Transverse colon (tissue), 4 donors: ENCODE results near the gene TCF7. TPM values are rescaled to one million over a fixed set of nuclear protein-coding genes. Genes with fewer than 3 reads are reported as not detected.

Experiments
- DNase-seq: peaks from one replicate; pipeline ENCODE4 v3.0.0-alpha.2; 2019
- H3K27ac ChIP-seq, 4 donors: fragments of 200-600 bp; sonication (generic); 2 replicates each; pipeline ENCODE4 v1.5.1; 2016 to 2018; ENCODE audit warnings: inconsistent platforms in 4 of 4
- H3K27me3 ChIP-seq: fragments of 200-600 bp; sonication (generic); 2 replicates; pipeline ENCODE4 v1.5.1; 2017; ENCODE audit warnings: inconsistent platforms
- H3K36me3 ChIP-seq, 4 donors: fragments of 200-600 bp; sonication (generic); 2 replicates each; pipeline ENCODE4 v1.5.1; 2017 to 2019; ENCODE audit warnings: inconsistent platforms in 4 of 4
- H3K4me1 ChIP-seq, 4 donors: fragments of 200-600 bp; sonication (generic); 2 replicates each; pipeline ENCODE4 v1.5.1; 2017 to 2020; ENCODE audit warnings: inconsistent platforms in 4 of 4
- H3K4me3 ChIP-seq, 4 donors: fragments of 200-600 bp; sonication (generic); 1 replicate in 1 of 4; 2 replicates in 3 of 4; pipeline versions ENCODE4 v1.5.1 to v1.6.1; 2017 to 2019; ENCODE audit warnings: inconsistent platforms in 4 of 4
- H3K9me3 ChIP-seq, 2 donors: fragments of 200-600 bp; sonication (generic); 2 replicates each; pipeline ENCODE4 v1.5.1; 2017 to 2019; ENCODE audit warnings: inconsistent platforms in 2 of 2
- CTCF ChIP-seq, 5 experiments: fragments of 200-600 bp in 3 of 5; fragments of 450-650 bp in 2 of 5; sonication (generic) in 3 of 5; IDR thresholded peaks; 1 replicate in 2 of 5; 2 replicates in 3 of 5; pipeline ENCODE4 v1.5.1; 2016 to 2017; ENCODE audit warnings: antibody characterized with exemption in 5 of 5, inconsistent platforms in 3 of 5, mild to moderate bottlenecking in 2 of 5, moderate library complexity in 1 of 5
- EP300 ChIP-seq: sonication (generic); formaldehyde crosslinking; IDR thresholded peaks from one replicate; pipeline ENCODE4 v1.6.1; 2017; ENCODE audit warnings: antibody characterized with exemption, low read depth
- POLR2A ChIP-seq: fragments of 450-650 bp; IDR thresholded peaks from one replicate; pipeline ENCODE4 v1.6.1; 2016; ENCODE audit warnings: antibody characterized with exemption, mild to moderate bottlenecking, moderate library complexity
- POLR2AphosphoS5 ChIP-seq, 3 donors: sonication (generic); formaldehyde crosslinking; IDR thresholded peaks; one replicate each; pipeline ENCODE4 v1.6.1; 2016; ENCODE audit warnings: antibody characterized with exemption in 3 of 3
- WGBS, 2 donors: methylation state at CpG; one replicate each; pipeline ENCODE4 v1.1.5; 2018; ENCODE audit warnings: low coverage in 1 of 2; 5-methylcytosine and 5-hydroxymethylcytosine counted together
- in situ Hi-C, 4 donors: fragments of 200-750 bp; cut with MboI; loops; one replicate each; pipeline versions ENCODE4 v1.15.0 to v1.15.1; 2017; ENCODE audit warnings: low sequenced_read_pairs in 3 of 4, low pct_ligation_motif_present in 1 of 4, low pct_unique_long_range_greater_than_20kb in 1 of 4
- intact Hi-C: fragments of 100-400 bp; cut with DNase I; formaldehyde crosslinking; loops from one replicate; pipeline ENCODE4 v1.15.1; 2023; ENCODE audit warnings: low total_unique reads
- total RNA-seq, 4 donors: library from RNA; depleted of rRNA; stranded (reverse); fragments of >200 nt; gene quantifications; one replicate each; pipeline ENCODE4 v1.1.0, GENCODE V29; 2016

Gene TCF7
- total RNA-seq, 4 donors from 2014 or later, result 0.60 to 7.1 (median 3.1) TPM

GRCh38 chr5:134171972-134172371, 57.5 kb downstream of the TCF7 start:
- in situ Hi-C loops, result no loop called here
- Histone ChIP-seq H3K27me3 (no peaks in the 10 kb centered on the region), H3K27ac (peak overlapping the region; percentile 23 to 72 (median 46)), H3K4me3 (no peak overlapping the region), H3K36me3 (peaks cover 0 to 56% (median 11%) of the 10 kb centered on the region in 4 donors), H3K4me1 (peaks cover 6 to 41% (median 25%) of the 10 kb centered on the region in 4 donors), H3K9me3 (no peaks in the 10 kb centered on the region)
- peak in 2 of 3 donors; percentile 9 to 69 for TF ChIP-seq POLR2AphosphoS5 (IDR thresholded peaks at IDR 0.05)
- TF ChIP-seq EP300, result no peak
- no peak for TF ChIP-seq POLR2A
- peak in 4 of 5 experiments; percentile 35 to 71 (median 36) for TF ChIP-seq CTCF (IDR thresholded peaks at IDR 0.05)
- peak; percentile 78 for DNase-seq
- intact Hi-C loops, result no loop called here
- 40 to 79% methylated on average over 4 of the region's 4 CpGs for WGBS, 2 donors

- Histone ChIP-seq H3K9me3 (no peaks in the 10 kb centered on the region), H3K27me3 (no peaks in the 10 kb centered on the region), H3K36me3 (peaks cover 0 to 26% (median 3%) of the 10 kb centered on the region in 4 donors), H3K27ac (peak overlapping the region; percentile 95 to 99 (median 98)), H3K4me1 (peaks cover 14 to 54% (median 34%) of the 10 kb centered on the region in 4 donors), H3K4me3 (peak overlapping the region; percentile 68 to 96 (median 78))
- intact Hi-C loops, result no loop called here
- no peak for TF ChIP-seq EP300
- DNase-seq, result no peak
- WGBS, 2 donors, result 14% methylated on average over 10 of the region's 10 CpGs
- in situ Hi-C loops, result loop anchor here in 2 of 4 donors (25.0 kb wide), 2 partner anchors 387 to 412 kb away; no protein-coding TSS in a partner anchor
These were observed 60.7 kb downstream of the TCF7 start for GRCh38 chr5:134174841-134175839.

- Histone ChIP-seq H3K9me3 (no peaks in the 10 kb centered on the region), H3K27ac (peak overlapping the region; percentile 95 to 99 (median 98)), H3K36me3 (peaks cover 0 to 17% (median 0%) of the 10 kb centered on the region in 4 donors), H3K4me3 (peak overlapping the region; percentile 68 to 96 (median 78)), H3K4me1 (peaks cover 14 to 54% (median 34%) of the 10 kb centered on the region in 4 donors), H3K27me3 (no peaks in the 10 kb centered on the region)
- TF ChIP-seq CTCF (IDR thresholded peaks at IDR 0.05) (no peak), POLR2A (no peak), POLR2AphosphoS5 (IDR thresholded peaks at IDR 0.05) (no peak), EP300 (no peak)
- intact Hi-C loops, result no loop called here
- in situ Hi-C loops, result loop anchor here in 2 of 4 donors (25.0 kb wide), 2 partner anchors 386 to 411 kb away; no protein-coding TSS in a partner anchor
- DNase-seq, result no peak
- 0 to 1% methylated on average over 7 to 31 of the region's 31 CpGs for WGBS, 2 donors
These were observed 61.5 kb downstream of the TCF7 start for GRCh38 chr5:134175921-134176510.

GRCh38 chr5:134176511-134177368, 62.3 kb downstream of the TCF7 start, which contains the start of gene SKP1:
SKP1 (minus strand) TSS chr5:134176950; CDS start chr5:134174022, 2,928 bp downstream.
- peak within 1 kb of the TSS; percentile 95 to 99 (median 98) for H3K27ac ChIP-seq
- in situ Hi-C loops (loop anchor here in 2 of 4 donors (25.0 kb wide), 2 partner anchors 386 to 411 kb away; no protein-coding TSS in a partner anchor), intact Hi-C loops (no loop called here)
- no peaks in the 10 kb centered on the region for H3K27me3 ChIP-seq
- H3K36me3 ChIP-seq, result peaks cover 0 to 11% (median 0%) of the 10 kb centered on the region in 4 donors
- WGBS, 2 donors, result 1% methylated on average over 77 of the region's 92 CpGs; no CpG with 5 or more reads in 1 of the 2 donors
- H3K4me3 ChIP-seq, result peak within 1 kb of the TSS; percentile 68 to 96 (median 78)
- TF ChIP-seq EP300 (no peak), POLR2A (peak; percentile 100), POLR2AphosphoS5 (IDR thresholded peaks at IDR 0.05) (peak; percentile 98 to 100 (median 100))
- no peaks in the 10 kb centered on the region for H3K9me3 ChIP-seq
- H3K4me1 ChIP-seq, result peaks cover 14 to 51% (median 33%) of the 10 kb centered on the region in 4 donors
- peak; percentile 87 for DNase-seq
